ENCODE data around the gene MOV10L1.

- TF ChIP-seq MAX (IDR thresholded peaks at IDR 0.05) (0 out of 2 replicates have a peak, but pooled peaks have one; percentile 19), YY1 (IDR thresholded peaks at IDR 0.05; ENCODE audit: low read depth) (no peak), CREB1 (IDR thresholded peaks at IDR 0.05; ENCODE audit: low read depth) (no peak), RAD21 (IDR thresholded peaks at IDR 0.05; ENCODE audit: low read depth) (peak; percentile 32; the same call in 1 of the 2 replicates), REST (IDR thresholded peaks at IDR 0.05; ENCODE audit: low read depth) (no peak), EGR1 (IDR thresholded peaks at IDR 0.05) (no peak), TCF12 (IDR thresholded peaks at IDR 0.05; ENCODE audit: low read depth) (no peak), CEBPB (IDR thresholded peaks at IDR 0.05) (no peak), TAF1 (IDR thresholded peaks at IDR 0.05; ENCODE audit: low read depth) (no peak), FOXM1 (IDR thresholded peaks at IDR 0.05; ENCODE audit: borderline replicate concordance, low read depth) (no peak), TEAD4 (IDR thresholded peaks at IDR 0.05) (no peak)
These were observed 116.8 kb downstream of the MOV10L1 start for GRCh38 chr22:50206599-50206998.
